Measurements from ENCODE around the gene LRRN2. TPM values are rescaled to one million over a fixed set of nuclear protein-coding genes. Genes with fewer than 3 reads are reported as not detected.

The LRRN2 gene
- total RNA-seq, 4 donors from 2014 or later: 2.0 to 32.9 (median 23.8) TPM

GRCh38 chr1:204676043-204676442 lies 9.5 kb downstream of the LRRN2 start:
- WGBS, 2 donors (ENCODE audit: low coverage in 1 of 2): 69% methylated on average over 2 of the region's 2 CpGs; no CpG with 5 or more reads in 1 of the 2 donors
- in situ Hi-C loops (cut with MboI; ENCODE audit: low pct_ligation_motif_present in 1 of 4, low pct_unique_long_range_greater_than_20kb in 1 of 4, low sequenced_read_pairs in 3 of 4): no loop called here
- intact Hi-C loops (cut with DNase I; ENCODE audit: low total_unique reads): no loop called here

GRCh38 chr1:204673909-204674649 lies 11.5 kb downstream of the LRRN2 start:
- Histone ChIP-seq H3K36me3 (no peaks in the 10 kb centered on the region), H3K9me3 (no peaks in the 10 kb centered on the region), H3K27ac (no peak overlapping the region), H3K27me3 (no peaks in the 10 kb centered on the region), H3K4me3 (no peak overlapping the region), H3K4me1 (peaks cover 0 to 15% (median 0%) of the 10 kb centered on the region in 4 donors)
- in situ Hi-C loops (cut with MboI; ENCODE audit: low pct_ligation_motif_present in 1 of 4, low pct_unique_long_range_greater_than_20kb in 1 of 4, low sequenced_read_pairs in 3 of 4): no loop called here
- intact Hi-C loops (cut with DNase I; ENCODE audit: low total_unique reads): no loop called here
- TF ChIP-seq CTCF (IDR thresholded peaks at IDR 0.05): no peak
- TF ChIP-seq POLR2A (IDR thresholded peaks at IDR 0.05): no peak
- DNase-seq: no peak
- 43% methylated on average over 8 of the region's 8 CpGs; no CpG with 5 or more reads in 1 of the 2 donors for WGBS, 2 donors (ENCODE audit: low coverage in 1 of 2)

More at GRCh38 chr1:204676043-204676442, 9.5 kb downstream of the LRRN2 start:
- H3K9me3 ChIP-seq: no peaks in the 10 kb centered on the region
- no peak overlapping the region for H3K27ac ChIP-seq
- H3K4me3 ChIP-seq: no peak overlapping the region
- H3K27me3 ChIP-seq: no peaks in the 10 kb centered on the region
- no peak for DNase-seq
- H3K4me1 ChIP-seq: peaks cover 0 to 20% (median 0%) of the 10 kb centered on the region in 4 donors
- no peak for TF ChIP-seq EP300 (IDR thresholded peaks at IDR 0.05; ENCODE audit: low read depth)
- TF ChIP-seq POLR2AphosphoS5 (IDR thresholded peaks at IDR 0.05): no peak
- no peak for TF ChIP-seq POLR2A (IDR thresholded peaks at IDR 0.05)
- TF ChIP-seq CTCF (IDR thresholded peaks at IDR 0.05): no peak
- no peaks in the 10 kb centered on the region for H3K36me3 ChIP-seq

- intact Hi-C loops (cut with DNase I; ENCODE audit: low total_unique reads): no loop called here
- no peak overlapping the region for H3K27ac ChIP-seq
- peaks cover 0 to 16% (median 4%) of the 10 kb centered on the region in 4 donors for H3K4me1 ChIP-seq
- WGBS, 2 donors (ENCODE audit: low coverage in 1 of 2): 72 to 100% methylated on average over 1 to 2 of the region's 2 CpGs
- H3K36me3 ChIP-seq: no peaks in the 10 kb centered on the region
- no peak for DNase-seq
- in situ Hi-C loops (cut with MboI; ENCODE audit: low pct_ligation_motif_present in 1 of 4, low pct_unique_long_range_greater_than_20kb in 1 of 4, low sequenced_read_pairs in 3 of 4): no loop called here
- no peak overlapping the region for H3K4me3 ChIP-seq
- no peaks in the 10 kb centered on the region for H3K9me3 ChIP-seq
- TF ChIP-seq POLR2A (IDR thresholded peaks at IDR 0.05) (no peak), CTCF (IDR thresholded peaks at IDR 0.05) (no peak), EP300 (IDR thresholded peaks at IDR 0.05; ENCODE audit: low read depth) (no peak), POLR2AphosphoS5 (IDR thresholded peaks at IDR 0.05) (no peak)
- H3K27me3 ChIP-seq: no peaks in the 10 kb centered on the region
Observed at GRCh38 chr1:204673209-204673608, 12.3 kb downstream of the LRRN2 start.

GRCh38 chr1:204672482-204673121 lies 12.9 kb downstream of the LRRN2 start:
- in situ Hi-C loops (cut with MboI; ENCODE audit: low pct_ligation_motif_present in 1 of 4, low pct_unique_long_range_greater_than_20kb in 1 of 4, low sequenced_read_pairs in 3 of 4): no loop called here
- DNase-seq: no peak
- TF ChIP-seq POLR2A (IDR thresholded peaks at IDR 0.05) (no peak), EP300 (IDR thresholded peaks at IDR 0.05; ENCODE audit: low read depth) (no peak), POLR2AphosphoS5 (IDR thresholded peaks at IDR 0.05) (no peak), CTCF (IDR thresholded peaks at IDR 0.05) (no peak)
- Histone ChIP-seq H3K4me1 (peaks cover 0 to 19% (median 4%) of the 10 kb centered on the region in 4 donors), H3K9me3 (no peaks in the 10 kb centered on the region), H3K36me3 (no peaks in the 10 kb centered on the region), H3K27ac (no peak overlapping the region), H3K4me3 (no peak overlapping the region), H3K27me3 (no peaks in the 10 kb centered on the region)
- 80 to 83% methylated on average over 6 to 10 of the region's 10 CpGs for WGBS, 2 donors (ENCODE audit: low coverage in 1 of 2)
- intact Hi-C loops (cut with DNase I; ENCODE audit: low total_unique reads): no loop called here
